H7 (cell line): Measurements from ENCODE around the gene HABP4. TPM values are rescaled to one million over a fixed set of nuclear protein-coding genes. Genes with fewer than 3 reads are reported as not detected.

Source experiments
- DNase-seq: peaks from one replicate; pipeline ENCODE4 v3.0.0; 2012
- H3K27me3 ChIP-seq: 2 replicates; pipeline ENCODE4 v1.6.0; 2011; ENCODE audit warnings: mild to moderate bottlenecking, low read length; ENCODE audit not compliant: control insufficient read depth, insufficient read depth
- H3K36me3 ChIP-seq: replicated peaks from 2 replicates; pipeline ENCODE4 v1.5.1; 2011; ENCODE audit warnings: low read length; ENCODE audit not compliant: control insufficient read depth, insufficient read depth
- H3K4me3 ChIP-seq: 2 replicates; pipeline ENCODE4 v1.5.1; 2011; ENCODE audit warnings: low read depth, mild to moderate bottlenecking, control low read depth, low read length, moderate library complexity; ENCODE audit not compliant: insufficient read depth
- total RNA-seq: library from RNA; depleted of rRNA; stranded (reverse); fragments of >200 nt; shearing (Covaris generic); gene quantifications from 2 replicates; pipeline ENCODE4 v1.2.3, GENCODE V29; 2014

HABP4 gene
- total RNA-seq, 1 experiment from 2014 or later = 4.6 TPM

- DNase-seq = no peak
Observed at GRCh38 chr9:96478829-96479371, 28.9 kb downstream of the HABP4 start.

DNA sequence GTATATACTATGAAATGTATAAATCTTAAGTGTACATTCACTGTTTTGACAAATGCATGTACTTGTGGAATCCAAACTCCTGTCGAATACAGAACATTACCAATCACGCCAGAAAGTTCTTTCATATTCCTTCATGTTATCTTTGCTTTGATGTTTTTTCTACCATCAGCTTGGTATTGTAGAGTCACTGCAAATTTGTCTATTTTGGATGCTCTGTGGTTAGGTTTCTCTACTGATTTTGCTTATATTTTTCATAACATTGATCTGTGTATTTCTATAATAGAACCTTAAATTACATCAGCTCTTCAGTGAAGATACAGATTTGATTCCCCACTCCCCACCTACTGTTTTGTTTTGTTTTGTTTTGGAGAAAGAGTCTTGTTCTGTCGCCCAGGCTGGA is 30.8 kb downstream of the HABP4 start:
- no peak overlapping the region for H3K4me3 ChIP-seq
- no peak for DNase-seq
- H3K36me3 ChIP-seq = no peaks in the 10 kb centered on the region; the same call in 1 of the 2 replicates
- H3K27me3 ChIP-seq = no peaks in the 10 kb centered on the region

More at GRCh38 chr9:96478829-96479371, 28.9 kb downstream of the HABP4 start:
- H3K27me3 ChIP-seq = no peaks in the 10 kb centered on the region
- H3K4me3 ChIP-seq = no peak overlapping the region
- 0 out of 2 replicates have a peak, but pooled peaks cover 1% of the 10 kb centered on the region for H3K36me3 ChIP-seq

GRCh38 chr9:96482476-96482875 is 32.5 kb downstream of the HABP4 start:
- H3K27me3 ChIP-seq = no peaks in the 10 kb centered on the region

GRCh38 chr9:96483197-96483596 is 33.2 kb downstream of the HABP4 start:
- no peak for DNase-seq
- H3K27me3 ChIP-seq = no peaks in the 10 kb centered on the region
- no peak overlapping the region for H3K4me3 ChIP-seq
- no peaks in the 10 kb centered on the region; the same call in none of the 2 replicates for H3K36me3 ChIP-seq

More at GRCh38 chr9:96482476-96482875, 32.5 kb downstream of the HABP4 start:
- no peak for DNase-seq
- no peak overlapping the region for H3K4me3 ChIP-seq
- H3K36me3 ChIP-seq = no peaks in the 10 kb centered on the region; the same call in 1 of the 2 replicates

DNA sequence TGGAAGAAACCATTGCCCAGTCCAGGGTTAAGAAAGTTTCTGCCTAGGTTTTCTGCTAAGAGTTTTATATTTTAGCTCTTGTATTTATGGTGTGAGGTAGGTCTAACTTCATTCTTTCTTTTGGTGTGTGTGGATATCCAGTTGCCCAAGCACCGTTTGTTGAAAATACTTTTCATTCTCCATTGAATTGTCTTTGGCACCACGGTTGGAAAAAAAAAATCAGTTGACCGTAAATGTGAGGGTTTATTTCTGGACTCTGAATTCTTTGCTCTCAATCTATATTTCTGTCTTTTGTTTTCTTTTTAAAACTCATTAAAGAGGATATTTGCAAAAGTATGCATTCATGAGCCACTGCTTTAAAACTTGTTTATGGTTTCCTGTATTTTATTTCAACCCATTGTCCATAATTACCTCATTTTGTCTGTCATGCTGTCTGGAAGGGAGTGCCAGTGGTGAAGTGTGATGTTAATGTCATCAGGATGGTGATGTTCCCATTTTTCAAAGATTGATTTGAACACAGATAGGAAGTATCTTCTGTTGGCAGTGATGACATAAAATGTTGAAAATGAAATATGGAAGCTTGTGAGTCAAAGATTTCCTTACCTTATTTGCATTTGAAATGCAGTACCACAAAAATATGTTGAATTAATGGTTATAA is 33.9 kb downstream of the HABP4 start:
- Histone ChIP-seq H3K4me3 (no peak overlapping the region), H3K36me3 (peaks cover 4% of the 10 kb centered on the region), H3K27me3 (no peaks in the 10 kb centered on the region)
- DNase-seq = no peak

DNA sequence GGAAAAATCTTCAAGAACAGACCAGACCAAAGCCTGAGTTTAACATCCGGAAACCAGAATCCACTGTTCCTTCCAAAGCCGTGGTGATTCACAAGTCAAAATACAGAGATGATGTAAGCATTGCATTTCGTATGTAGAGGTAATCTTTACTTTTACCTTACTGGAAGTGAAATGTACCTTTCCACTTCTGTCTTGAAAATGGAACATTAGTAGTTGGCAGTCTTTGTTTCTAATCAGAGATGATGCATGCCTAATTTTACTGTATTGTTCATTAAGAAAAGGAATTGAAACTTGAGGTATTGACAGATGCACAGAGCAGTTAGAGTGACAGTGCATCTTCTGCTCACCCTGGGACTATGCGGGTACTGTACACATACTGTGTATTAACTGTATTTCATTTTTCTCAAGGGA is 34.6 kb downstream of the HABP4 start:
- Histone ChIP-seq H3K4me3 (no peak overlapping the region), H3K36me3 (peaks cover 5% of the 10 kb centered on the region), H3K27me3 (no peaks in the 10 kb centered on the region)
- DNase-seq = no peak

DNA sequence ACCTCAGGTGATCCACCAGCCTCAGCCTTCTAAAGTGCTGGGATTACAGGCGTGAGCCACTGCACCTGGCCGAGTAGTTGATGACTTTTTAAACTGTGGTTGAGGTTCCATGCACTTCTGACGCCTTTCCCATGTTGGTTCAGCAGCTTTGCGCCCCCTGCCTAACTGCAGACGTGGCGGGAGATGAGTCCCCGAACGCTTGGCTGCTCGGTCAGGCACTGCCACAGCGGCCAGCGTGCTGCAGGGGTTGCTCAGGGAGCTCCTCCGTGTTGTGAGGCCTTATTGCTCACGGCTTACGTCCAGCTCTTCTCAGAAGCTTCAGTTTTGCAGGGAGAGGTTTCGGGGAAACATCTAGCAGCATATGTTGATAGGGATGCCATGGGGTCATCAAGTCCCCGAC is 35.3 kb downstream of the HABP4 start:
- peak; percentile 32 for DNase-seq
- H3K36me3 ChIP-seq = peaks cover 6% of the 10 kb centered on the region
- no peaks in the 10 kb centered on the region for H3K27me3 ChIP-seq

DNA sequence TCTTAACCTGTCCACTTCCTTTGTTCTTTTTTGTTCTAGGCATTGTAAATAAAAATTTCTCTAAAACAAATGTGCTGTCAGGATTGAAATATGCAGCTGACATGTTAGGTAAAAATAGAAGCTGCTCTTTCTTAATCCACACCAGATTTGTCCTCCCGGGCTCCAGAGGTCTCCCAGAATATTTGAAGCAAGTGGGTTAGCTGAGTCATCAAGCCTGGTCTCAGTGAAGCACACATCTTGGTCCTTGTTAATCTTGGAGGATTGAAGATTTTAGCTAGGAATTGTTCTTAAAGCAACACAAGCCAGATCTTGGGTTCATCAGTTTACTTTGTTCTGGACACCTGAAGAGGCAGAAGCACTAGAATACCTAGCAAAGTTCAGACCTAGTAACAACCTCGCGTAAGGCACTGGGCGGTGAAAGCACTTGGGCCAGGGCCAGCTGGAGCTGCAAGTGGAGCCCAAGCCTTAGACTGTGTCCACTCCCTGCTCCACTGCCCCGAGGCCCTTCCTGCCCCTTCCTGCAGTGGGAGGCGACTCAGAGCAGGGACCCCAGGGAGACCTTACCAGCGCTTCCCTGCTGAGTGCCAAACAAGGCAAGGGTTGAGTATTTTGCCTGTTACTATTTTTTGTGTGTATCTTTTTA is 36.5 kb downstream of the HABP4 start:
- no peak overlapping the region for H3K4me3 ChIP-seq
- H3K27me3 ChIP-seq = no peaks in the 10 kb centered on the region
- no peak for DNase-seq
- H3K36me3 ChIP-seq = peaks cover 9% of the 10 kb centered on the region

More for the DNA sequence above, 35.3 kb downstream of the HABP4 start:
- no peak overlapping the region for H3K4me3 ChIP-seq

DNA sequence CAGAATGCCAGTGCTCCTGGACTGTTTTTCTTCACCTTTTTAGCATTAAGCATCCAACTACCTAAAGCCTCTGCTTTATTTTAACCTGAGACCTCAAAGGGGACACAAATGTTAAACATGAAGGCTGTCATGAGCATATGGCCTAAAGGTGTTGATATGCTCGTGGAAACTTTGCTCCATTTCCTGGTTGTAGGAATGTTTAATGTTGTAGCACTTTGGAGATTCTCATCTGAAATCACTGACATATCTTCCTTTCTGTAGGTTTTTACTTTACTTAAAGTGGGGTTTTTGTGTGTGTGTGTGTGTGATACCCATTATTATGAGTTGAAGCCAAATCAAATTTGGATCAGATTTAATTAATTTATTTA is 37.0 kb downstream of the HABP4 start:
- Histone ChIP-seq H3K27me3 (no peaks in the 10 kb centered on the region), H3K4me3 (no peak overlapping the region), H3K36me3 (peaks cover 10% of the 10 kb centered on the region)
- DNase-seq = no peak

- Histone ChIP-seq H3K4me3 (no peak overlapping the region), H3K27me3 (no peaks in the 10 kb centered on the region), H3K36me3 (peaks cover 12% of the 10 kb centered on the region)
- DNase-seq = peak; percentile 16
Observed at GRCh38 chr9:96487949-96488348, 38.0 kb downstream of the HABP4 start.

- Histone ChIP-seq H3K27me3 (no peaks in the 10 kb centered on the region), H3K36me3 (peaks cover 12% of the 10 kb centered on the region), H3K4me3 (no peak overlapping the region)
- no peak for DNase-seq
Observed at GRCh38 chr9:96489482-96489979, 39.6 kb downstream of the HABP4 start.

GRCh38 chr9:96490534-96491078 is 40.6 kb downstream of the HABP4 start:
- H3K4me3 ChIP-seq = no peak overlapping the region
- H3K27me3 ChIP-seq = no peaks in the 10 kb centered on the region
- DNase-seq = no peak
- peaks cover 12% of the 10 kb centered on the region for H3K36me3 ChIP-seq

GRCh38 chr9:96491079-96491879 is 41.3 kb downstream of the HABP4 start:
- Histone ChIP-seq H3K4me3 (no peak overlapping the region), H3K27me3 (no peaks in the 10 kb centered on the region), H3K36me3 (peaks cover 12% of the 10 kb centered on the region)
- no peak for DNase-seq

DNA sequence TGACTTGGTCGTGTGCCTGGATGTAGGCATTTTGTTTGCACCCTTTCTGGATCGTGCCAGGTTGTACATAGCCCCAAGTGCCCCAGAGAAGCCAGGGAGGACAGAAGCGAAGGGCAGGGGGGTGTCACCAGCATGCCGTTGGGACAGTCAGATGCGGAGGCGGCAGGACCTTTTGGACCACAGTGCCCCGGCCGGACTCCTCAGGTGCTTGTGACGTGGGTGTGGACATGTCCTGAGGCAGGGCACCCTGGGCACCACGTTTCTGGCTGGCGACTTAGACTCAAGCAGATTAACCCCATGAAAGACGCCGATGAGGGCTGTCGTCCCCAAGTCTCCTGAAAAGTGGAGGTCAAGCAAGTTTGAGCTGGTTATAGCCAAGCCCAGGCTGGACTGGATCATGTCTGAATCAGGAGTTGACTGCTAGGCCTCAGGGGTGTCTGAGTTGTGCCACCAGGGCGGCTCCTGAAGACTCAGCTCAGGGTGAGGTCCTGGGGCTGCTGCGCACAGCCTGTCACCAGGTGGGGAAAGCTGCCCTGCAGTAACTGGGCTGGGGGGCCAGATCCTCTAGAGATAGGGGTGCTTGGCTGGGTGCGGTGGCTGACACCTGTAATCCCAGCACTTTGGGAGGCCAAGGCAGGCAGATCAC is 42.0 kb downstream of the HABP4 start:
- Histone ChIP-seq H3K4me3 (no peak overlapping the region), H3K36me3 (peaks cover 12% of the 10 kb centered on the region), H3K27me3 (no peaks in the 10 kb centered on the region)

More for the DNA sequence above, 42.0 kb downstream of the HABP4 start:
- DNase-seq = no peak
